HG03064 (cell line): ENCODE measurements around the gene PHYHIPL.

Experiments used
- ATAC-seq: cut with Tn5 transposase; IDR thresholded peaks from one replicate; pipeline ENCODE4 v1.9.1; 2021; ENCODE audit warnings: low read depth; ENCODE audit not compliant: unreplicated experiment

Gene PHYHIPL

DNA sequence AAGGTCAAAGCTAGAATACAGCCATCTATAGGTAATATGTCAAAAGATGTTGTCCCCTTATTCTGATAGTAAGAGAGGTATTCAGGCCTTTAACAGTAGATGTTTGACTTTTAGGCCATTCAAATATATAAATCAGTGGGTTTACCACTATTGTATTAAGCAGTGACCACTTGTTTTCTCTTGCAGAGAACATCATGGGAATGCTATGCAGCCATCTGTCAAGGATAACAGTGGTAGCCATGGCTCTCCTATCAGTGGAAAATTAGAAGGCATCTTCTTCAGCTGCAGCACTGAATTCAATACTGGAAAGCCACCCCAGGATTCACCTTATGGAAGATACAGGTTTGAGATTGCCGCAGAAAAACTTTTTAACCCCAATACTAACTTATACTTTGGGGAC is 68.4 kb downstream of the PHYHIPL start:
- no peak for ATAC-seq

DNA sequence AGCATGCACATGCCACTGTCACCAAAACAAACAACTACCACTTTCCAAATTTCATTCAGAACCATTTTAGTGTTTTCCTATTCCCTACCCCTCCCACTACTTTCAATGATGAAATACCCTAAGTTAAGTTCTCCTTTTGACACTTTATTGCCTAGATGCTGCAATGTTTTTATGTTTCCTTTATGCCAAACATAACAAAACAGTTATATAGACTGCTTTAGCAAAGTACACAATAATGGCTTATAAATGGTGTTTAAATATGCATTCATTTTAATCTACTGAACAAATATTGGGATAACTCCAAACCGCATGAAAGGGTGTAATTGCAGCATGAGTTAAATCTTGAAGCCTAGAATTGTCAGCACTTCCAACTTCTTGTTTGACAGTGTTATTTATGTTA is 69.2 kb downstream of the PHYHIPL start:
- no peak for ATAC-seq

DNA sequence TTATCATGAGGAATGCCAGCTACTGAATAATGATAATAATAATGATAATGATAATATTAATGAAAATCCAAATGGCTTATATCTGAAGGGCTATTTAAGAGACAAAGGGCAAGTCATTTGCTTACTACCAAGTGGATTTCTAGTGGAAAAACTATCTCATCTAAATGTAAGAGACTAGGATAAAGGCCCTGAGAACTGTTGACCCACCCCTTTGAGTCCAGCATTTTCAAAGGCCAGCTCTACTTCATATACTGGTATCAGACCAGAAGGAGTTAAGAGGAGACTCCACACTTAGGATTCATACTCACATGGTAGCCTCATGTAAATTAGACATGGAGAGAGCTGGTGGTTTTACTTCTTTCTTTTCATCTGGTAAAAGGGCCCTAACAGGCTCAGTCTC is 76.0 kb downstream of the PHYHIPL start:
- ATAC-seq, result no peak

DNA sequence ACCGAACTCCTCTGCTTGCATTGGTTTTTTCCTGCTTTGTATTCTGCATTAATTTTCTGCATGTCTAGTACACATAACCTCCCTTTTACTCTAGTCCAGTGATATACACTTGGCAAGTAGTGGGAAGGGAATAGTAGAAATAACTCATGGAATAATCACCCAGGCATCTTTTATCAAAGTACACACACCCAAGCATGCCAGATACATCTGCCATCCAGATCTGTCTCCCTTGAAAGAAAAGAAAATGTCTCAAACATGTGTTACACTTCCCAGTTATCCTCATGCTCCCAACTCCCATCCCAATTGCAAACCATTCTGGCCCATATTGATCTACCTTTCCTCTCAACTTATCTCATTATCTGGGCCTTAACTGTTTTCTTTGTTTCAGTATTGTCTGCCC is 79.0 kb downstream of the PHYHIPL start:
- ATAC-seq, result no peak

DNA sequence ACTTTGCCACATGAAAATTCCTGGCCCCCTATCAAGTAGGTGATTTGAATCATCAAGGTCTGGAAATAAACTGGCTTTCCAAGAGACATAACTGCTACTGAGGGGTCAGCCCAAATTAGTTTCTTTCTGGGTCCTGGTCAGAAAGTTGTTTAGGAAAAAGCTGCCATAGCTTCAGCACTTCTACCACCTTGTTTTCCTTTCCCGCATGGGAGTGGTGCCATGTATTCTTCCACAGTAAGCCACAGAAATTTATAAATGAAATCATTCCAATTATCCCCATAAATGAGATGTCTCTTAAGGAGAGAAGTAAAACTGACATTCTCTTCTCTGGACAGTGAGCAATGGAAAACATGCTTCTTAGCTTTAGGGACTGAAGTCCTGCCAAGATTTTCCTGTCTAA is 80.8 kb downstream of the PHYHIPL start:
- no peak for ATAC-seq

DNA sequence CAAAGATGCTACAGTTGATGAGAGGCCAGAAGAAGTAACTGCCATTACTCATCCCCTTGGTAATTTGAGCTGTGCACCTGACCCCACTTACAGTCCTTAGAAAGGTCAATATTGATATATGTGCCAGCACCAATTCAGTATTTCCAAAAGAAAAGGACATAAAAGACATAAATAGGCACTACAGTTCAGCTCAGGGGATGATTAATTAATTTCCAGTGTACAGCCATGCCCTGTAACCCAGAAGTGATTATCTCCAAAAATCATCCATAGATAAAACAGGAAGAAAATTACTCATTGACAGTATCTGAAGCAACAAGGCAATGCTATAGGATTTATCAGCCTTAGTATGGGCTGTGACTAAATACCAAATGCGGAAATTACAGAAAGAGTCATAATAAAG is 82.4 kb downstream of the PHYHIPL start:
- no peak for ATAC-seq

DNA sequence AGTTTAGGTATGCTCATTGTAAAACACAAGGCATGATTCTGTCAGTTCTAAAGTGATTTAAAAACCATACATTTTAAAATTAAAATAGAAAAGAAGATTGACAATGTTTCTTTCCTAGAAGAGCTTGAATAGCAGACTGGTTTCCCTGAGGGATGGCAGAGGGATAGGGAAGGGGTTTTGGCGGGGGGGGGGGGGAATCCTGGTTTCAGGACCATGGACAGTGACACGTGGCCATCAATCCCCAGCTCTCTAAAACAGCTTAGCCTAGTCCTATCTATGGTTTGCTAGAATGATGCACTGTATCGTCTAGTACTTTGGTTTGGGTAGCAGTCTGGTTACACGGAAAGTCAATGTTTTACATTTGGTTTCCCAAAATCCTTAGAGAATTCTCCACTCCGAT is 88.7 kb downstream of the PHYHIPL start:
- no peak for ATAC-seq

DNA sequence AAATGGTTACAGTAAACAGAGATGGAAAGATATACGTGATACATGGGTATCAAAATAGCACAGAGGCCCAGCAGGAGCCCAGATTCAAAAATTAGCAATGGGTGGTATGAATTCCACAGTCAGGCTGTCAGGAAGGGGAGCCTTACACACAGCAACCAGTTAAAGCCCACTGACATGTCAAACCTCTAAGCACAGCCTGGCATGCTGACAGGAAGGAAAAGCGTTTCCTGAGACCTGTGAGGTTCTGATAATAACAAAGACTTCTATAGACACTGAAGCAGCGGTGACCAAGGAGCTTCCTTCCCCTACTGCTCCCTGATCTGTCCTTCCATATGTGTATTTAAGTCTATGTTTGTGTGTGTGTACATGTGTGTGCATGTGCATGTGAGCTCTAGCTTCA is 89.9 kb downstream of the PHYHIPL start:
- ATAC-seq, result no peak

DNA sequence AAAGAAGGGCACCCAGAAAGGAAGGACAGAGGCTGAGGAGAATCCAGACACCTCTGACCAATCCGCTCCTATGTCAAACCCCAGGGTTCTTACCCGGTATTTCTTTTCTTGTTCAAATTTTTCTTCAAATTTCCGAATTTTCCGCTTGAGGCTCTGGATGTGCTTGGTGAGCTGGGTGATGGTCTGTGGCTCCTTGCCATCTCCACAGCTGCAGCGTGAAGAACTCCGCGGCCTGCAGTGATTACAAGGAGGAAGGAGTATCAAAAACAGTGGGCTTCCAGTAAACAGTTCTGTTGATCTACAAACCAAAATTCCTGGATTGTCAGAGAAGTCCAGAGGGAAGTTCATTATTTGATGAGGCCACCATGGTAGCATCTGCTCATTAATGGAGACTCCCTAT is 92.0 kb downstream of the PHYHIPL start:
- ATAC-seq, result no peak

DNA sequence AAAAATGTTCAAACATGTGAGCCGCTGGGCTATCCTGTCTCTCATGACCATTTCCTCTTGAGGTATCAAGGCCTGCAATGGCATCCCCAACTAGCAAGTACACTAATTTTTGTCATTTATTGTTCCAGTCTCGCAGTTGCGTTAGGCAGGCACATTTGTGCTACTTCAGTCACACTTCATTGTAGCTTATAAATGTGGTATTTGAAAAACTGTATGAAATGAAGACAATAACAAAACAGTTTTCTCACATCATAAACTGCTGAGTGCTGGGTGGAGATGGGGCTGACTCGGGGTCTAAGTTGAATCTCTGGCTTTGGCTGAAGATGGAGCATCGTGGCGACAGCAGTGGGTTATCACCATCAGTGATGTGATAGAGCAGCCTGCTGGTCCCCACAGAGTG is 93.2 kb downstream of the PHYHIPL start:
- ATAC-seq, result no peak

DNA sequence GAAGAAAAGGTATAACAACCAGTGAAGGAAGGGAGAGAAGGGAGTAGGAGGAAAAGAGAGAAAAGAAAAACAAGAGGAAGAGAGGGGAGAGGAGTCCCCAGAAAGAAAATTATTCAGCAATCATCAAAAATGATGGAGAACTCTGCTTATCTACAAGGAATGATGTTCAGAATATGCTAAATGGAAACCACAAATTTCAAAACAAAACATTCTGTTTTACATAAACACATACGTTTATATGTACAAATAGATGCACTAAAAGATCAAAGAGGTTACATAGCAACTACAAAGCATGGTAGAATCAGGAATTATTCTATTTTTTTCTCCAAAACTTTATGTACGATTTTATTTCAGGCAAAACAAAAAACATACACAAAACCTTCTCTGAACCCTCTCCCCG is 94.0 kb downstream of the PHYHIPL start:
- no peak for ATAC-seq

DNA sequence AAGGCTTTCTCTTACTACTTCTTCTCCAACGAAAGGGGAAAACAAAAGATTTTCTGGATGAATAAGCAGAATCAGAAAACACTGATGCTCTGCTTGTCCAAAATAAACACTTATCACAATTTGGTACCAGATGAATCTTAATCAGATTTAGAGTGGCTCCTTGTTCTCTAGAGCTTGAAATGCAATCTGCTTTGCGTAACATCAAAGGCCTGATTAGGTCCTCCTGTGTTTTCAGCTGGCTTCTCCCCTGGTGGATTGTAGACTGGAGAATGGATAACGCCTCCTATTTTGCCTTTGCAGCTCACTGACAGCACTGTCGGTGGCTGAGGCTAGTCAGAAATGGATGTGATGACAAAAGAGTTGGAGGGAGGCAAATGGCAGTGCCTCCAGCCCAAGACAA is 94.7 kb downstream of the PHYHIPL start:
- no peak for ATAC-seq

DNA sequence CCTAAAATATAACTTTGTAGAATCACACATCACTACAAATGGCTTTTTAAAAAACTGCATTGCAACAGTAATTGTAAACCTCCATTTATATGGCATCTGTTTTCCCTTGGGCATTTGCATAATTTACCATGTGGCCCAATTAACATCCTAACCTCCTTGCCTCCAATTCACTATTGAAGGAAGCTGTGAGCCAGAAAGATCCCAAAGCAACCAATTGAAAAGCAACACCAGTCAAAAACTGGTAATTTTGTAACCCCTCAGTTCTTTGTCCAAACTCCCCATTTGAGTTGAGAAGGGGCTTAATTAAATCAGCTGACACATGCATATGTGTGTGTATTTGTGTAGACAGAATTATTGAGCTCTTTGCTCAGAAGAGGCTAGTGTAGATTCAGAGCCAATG is 95.6 kb downstream of the PHYHIPL start:
- ATAC-seq, result no peak

DNA sequence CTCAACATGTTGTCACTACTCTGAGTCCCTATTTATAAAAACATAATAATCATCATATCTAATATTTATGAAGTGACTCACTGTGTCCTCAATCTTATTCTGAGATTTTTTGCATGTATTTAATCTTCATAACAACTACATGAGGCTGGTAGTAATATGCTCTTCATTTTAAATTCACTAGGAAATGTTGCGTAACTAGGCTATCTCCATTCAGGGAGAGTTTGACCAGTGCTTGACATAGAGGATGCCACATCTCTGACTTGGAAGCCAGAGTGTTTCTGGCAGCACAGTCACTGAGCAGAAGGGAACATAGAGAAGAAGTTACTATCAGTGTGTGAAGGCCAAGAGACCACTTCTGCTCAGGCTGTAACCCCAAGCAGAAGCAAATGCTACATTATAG is 97.0 kb downstream of the PHYHIPL start:
- no peak for ATAC-seq

DNA sequence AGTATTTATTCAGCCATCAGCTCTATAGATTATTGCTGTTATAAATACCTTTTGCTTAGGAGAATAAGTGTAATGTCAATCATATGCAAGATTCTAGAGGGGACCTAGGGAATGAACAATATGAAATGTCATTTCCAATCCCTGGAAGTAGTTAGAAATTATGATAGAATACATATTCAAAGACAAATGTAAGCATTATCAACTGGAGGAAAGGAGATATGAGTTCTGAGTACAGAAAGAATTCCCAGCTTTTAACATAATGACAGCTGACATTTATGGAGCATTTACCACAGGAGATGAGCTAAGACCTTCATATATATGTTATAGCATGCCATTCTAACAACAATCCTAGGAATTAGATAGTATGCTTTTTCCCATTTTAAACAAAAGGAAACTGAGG is 99.7 kb downstream of the PHYHIPL start:
- ATAC-seq, result no peak

DNA sequence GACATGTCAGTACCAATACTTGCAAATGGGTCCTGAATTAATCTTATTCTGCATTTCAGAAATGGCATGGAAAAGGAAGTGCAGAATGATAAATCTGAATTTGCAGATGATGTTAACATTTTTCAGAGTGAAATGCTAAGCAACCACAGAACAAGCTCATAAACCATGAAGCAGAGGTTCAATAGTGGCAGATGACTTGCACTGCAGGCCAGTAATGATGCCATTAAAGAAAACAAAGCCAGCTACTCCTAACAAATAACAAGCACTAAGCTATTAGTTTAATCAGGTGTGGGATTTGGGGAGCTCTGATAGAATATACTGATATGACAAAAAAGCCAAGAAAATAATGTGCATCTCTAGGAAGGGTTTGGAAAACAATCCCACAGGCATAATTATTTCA is 100.5 kb downstream of the PHYHIPL start:
- ATAC-seq, result no peak

DNA sequence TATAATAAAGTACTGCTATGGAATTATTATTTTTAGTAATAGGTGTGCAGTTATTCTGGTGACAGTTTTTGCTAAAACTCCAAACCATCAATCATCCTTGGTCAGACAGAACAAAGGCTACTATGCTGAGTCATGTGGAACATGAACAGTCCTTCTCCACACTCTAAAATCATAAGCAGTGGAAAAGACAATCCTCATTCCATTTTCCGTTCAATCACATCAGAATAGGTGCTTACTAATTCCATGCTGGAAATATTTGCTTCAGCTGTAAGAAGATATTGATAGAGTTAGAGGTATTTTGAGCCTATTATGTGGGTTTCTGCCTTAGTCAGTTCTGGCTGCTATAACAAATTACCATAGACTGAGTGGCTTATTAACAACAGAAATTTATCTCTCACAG is 103.0 kb downstream of the PHYHIPL start:
- ATAC-seq, result no peak

DNA sequence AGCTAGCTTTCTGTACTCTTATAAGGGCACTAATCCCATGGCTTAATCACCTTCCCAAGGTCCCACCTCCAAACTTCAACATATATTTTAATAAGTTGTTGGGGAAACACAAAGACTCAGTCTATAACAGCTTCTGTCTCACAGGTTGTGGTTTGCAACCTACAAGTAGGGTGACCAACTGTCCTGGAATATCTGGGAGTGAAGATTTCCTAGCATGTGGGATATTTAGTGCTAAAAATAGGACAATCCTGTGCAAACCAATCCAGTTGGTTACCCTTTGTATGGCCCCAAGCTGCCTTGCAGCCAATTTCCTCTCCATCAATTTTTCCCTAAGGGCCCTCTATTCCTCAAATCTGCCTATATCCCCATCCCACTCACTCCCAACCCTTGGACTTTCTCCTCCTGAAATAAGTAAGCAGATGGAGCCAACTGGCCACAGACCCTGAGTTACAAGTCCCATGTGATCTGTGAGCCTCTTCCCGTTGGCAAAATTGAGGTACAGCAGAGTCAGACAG is 103.6 kb downstream of the PHYHIPL start:
- ATAC-seq, result no peak

DNA sequence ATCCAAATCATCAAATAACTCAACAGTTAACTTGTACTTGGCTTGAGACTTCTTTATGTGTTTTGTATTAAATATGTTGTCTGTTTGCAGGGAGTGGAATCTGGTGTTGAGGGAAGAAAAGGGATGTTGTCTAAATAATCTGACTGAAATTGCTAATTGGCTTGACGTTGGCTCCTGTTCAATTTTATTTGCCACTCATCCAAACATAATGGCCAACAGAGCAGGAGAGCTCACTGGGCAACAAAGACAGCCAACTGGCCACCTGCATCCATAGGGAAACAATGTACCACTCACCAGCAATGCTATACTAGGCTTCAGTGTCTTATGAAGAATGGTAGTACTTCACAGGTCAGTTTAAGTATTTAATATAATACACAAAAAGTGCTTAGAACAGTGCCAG is 105.4 kb downstream of the PHYHIPL start:
- no peak for ATAC-seq

DNA sequence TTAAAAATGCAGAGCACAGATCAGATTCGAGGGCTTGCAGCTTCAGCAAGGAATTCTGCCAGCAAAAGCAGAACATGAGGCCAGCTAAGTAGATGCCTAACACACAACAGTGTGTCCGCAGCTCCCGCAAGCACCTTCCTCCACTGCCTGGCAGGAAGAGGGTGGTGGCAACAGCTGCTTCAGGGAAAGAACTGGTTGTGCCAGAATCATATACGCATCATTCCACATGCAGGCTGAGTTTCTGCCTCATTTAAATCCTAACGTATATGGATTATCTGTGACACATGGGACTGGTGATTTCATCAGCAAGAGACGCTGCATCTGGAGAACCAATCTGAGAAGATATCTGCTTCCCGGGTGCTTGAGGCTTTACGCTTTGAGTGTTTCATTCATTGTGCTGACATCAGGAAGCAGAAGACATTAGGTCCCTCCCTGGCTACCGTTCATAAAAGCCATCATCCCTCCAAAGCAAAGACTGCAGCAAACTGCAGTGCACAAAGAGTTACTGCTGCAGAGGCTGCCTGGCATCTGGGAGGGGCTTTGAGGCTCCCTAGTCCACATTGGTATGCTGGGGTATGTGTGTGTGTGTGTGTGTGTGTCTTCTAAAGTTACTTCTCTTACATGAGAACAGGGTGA is 107.1 kb downstream of the PHYHIPL start:
- no peak for ATAC-seq

DNA sequence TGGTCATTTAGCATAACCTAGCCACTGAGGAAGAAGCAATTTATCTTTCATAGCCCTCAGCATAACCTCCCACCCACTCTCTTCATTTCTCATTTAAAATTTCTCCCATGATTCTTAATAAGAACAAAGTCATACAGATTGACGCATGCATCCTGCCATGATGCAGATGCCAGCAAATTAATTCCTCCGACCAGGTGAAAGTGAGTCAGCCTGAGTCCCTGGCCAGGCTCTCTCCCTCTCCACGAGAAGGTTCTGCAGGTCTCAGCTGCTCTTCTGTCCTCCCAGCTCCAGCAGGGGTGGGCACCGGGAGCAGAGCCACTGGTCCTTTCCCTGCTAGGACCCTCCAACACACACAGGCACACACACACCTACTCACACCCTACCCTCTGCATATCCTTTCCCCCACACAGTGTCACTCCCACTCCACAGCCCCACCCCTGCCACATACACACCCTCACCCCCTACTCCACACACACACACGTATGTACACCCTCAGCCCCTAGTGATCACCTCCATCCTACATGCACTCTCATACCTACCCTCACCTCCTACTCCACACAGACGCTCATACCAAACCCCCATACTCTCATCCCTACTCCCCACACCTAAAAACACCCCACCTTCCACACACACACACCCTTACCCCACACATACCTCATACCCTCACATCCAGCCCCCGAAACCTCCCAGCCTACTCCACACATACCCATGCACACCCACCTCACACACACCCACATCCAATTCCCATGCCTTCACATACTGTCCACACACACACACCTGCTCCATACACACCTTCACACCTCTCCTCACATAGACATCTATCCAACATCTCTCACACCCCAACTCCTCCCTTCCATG is 107.9 kb downstream of the PHYHIPL start:
- ATAC-seq, result no peak

DNA sequence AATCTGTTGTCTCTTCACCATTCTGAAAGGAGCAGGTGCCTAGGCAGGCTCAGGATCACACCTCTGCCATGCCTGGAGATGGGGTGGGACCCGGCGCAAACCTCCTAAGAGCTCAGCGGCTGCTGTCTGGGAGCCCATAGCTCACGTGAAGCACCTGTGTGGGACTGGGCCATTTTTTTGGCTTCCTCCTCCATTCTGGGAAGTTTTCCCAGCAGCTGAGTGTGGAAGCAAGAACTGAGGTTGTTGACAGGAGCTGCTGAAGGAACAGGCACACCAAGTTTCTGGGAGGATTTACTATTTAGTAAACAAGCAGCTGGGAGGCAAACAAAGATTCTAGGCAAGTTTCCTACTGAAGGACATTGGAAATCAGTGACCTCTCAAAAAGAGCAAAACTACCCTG is 108.6 kb downstream of the PHYHIPL start:
- no peak for ATAC-seq
